ENCODE data around the gene PRKX. TPM values are rescaled to one million over a fixed set of nuclear protein-coding genes. Genes with fewer than 3 reads are reported as not detected.

PRKX gene
- total and polyA plus RNA-seq, 2 of the 4 experiments (the other 2 are of a cell fraction) = 7.2 to 14.9 TPM

GRCh38 chrX:3699821-3700381, 13.5 kb downstream of the PRKX start:
- in situ Hi-C loops (cut with MboI; ENCODE audit: low sequenced_read_pairs) = no loop called here
- Histone ChIP-seq H3K4me1 (ENCODE audit: control insufficient read depth, insufficient read depth, low read length) (peaks cover 3% of the 10 kb centered on the region; the same call in 1 of the 2 replicates), H2BK15ac (ENCODE audit: low read depth, low read length) (no peak overlapping the region), H2BK5ac (ENCODE audit: low read depth, low read length, poor library complexity, severe bottlenecking) (peak overlapping the region; percentile 53), H3K9me1 (ENCODE audit: insufficient read depth, low read length) (no peaks in the 10 kb centered on the region), H2BK120ac (ENCODE audit: low read depth, low read length) (no peak overlapping the region), H3K23ac (ENCODE audit: low read depth, low read length) (no peak overlapping the region), H3K79me1 (ENCODE audit: low read depth in 1 of 2, low read length in 2 of 2) (peaks cover 0 to 14% of the 10 kb centered on the region in 2 experiments; a peak in 1 of 4 replicates), H2AK9ac (replicated peaks; ENCODE audit: low read depth, low read length, poor library complexity) (no peak overlapping the region), H3K9ac (ENCODE audit: low read depth, low read length) (no peak overlapping the region), H2AK5ac (ENCODE audit: low read depth, low read length) (no peak overlapping the region), H3K36me3 (ENCODE audit: control insufficient read depth, insufficient read depth, low read length) (no peaks in the 10 kb centered on the region), H3K4me2 (ENCODE audit: low read depth, low read length) (peak overlapping the region; percentile 79), H2BK20ac (ENCODE audit: low read depth, low read length) (no peak overlapping the region), H3K27ac (ENCODE audit: insufficient read depth, low read length) (peak overlapping the region; percentile 22; the same call in 1 of the 2 replicates), H4K5ac (ENCODE audit: low read depth, low read length) (peak overlapping the region; percentile 63; the same call in 1 of the 2 replicates), H3K27me3 (ENCODE audit: control insufficient read depth, insufficient read depth, low read length) (no peaks in the 10 kb centered on the region), H3K9me3 (ENCODE audit: control insufficient read depth, insufficient read depth, low read length) (no peaks in the 10 kb centered on the region), H4K91ac (ENCODE audit: insufficient read depth, low read depth, low read length) (no peak overlapping the region), H3K56ac (ENCODE audit: extremely low read depth, insufficient read depth, low read length) (no peak overlapping the region), H4K8ac (ENCODE audit: low read depth in 2 of 2, low read length in 2 of 2) (no peak overlapping the region), H3K4ac (ENCODE audit: low read depth, low read length) (no peak overlapping the region), H2AFZ (replicated peaks; ENCODE audit: low read length, poor library complexity) (no peak overlapping the region), H3K14ac (replicated peaks; ENCODE audit: low read depth, low read length) (no peak overlapping the region), H3K18ac (ENCODE audit: low read depth, low read length) (peak overlapping the region; percentile 27; the same call in 1 of the 2 replicates), H3K4me3 (ENCODE audit: insufficient read depth, low read depth, low read length) (peak overlapping the region; percentile 43; the same call in 1 of the 2 replicates), H4K20me1 (ENCODE audit: insufficient read depth, low read length) (0 out of 2 replicates have a peak, but pooled peaks cover 2% of the 10 kb centered on the region)
- ChIA-PET CTCF (no interaction called here), POLR2A (ENCODE audit: unreplicated experiment) (no interaction called here)
- intact Hi-C loops (cut with micrococcal nuclease) = no loop called here
- dilution Hi-C loops (cut with HindIII; ENCODE audit: low sequenced_read_pairs, unreplicated experiment) = no loop called here
- 33% methylated on average over 1 of the region's 9 CpGs; no CpG with 5 or more reads in 1 of the 2 experiments for WGBS, 2 experiments (ENCODE audit: extremely low coverage in 2 of 2, insufficient read length in 1 of 2)
- TF ChIP-seq MAZ (IDR thresholded peaks at IDR 0.05; ENCODE audit: borderline replicate concordance, low read depth, low read length) = no peak
- no peak for TF ChIP-seq CEBPB (IDR thresholded peaks at IDR 0.05; ENCODE audit: low read depth, low read length)
- no TSS peak for BruUV-seq (replicated peaks)
- ATAC-seq (ENCODE audit: low read depth) = no peak; the same call in 1 of the 2 replicates
- DNase-seq = no peak
